Stimulated activated naive CD4-positive, alpha-beta T cell treated with Interleukin-2 at 50 U/mL for 16 hours (primary cell): ENCODE data around the gene VAPA.

Experiments used
- DNase-seq: peaks from one replicate; lab custom pipeline; 2025; lab: John Stamatoyannopoulos, UW

The VAPA gene

DNA sequence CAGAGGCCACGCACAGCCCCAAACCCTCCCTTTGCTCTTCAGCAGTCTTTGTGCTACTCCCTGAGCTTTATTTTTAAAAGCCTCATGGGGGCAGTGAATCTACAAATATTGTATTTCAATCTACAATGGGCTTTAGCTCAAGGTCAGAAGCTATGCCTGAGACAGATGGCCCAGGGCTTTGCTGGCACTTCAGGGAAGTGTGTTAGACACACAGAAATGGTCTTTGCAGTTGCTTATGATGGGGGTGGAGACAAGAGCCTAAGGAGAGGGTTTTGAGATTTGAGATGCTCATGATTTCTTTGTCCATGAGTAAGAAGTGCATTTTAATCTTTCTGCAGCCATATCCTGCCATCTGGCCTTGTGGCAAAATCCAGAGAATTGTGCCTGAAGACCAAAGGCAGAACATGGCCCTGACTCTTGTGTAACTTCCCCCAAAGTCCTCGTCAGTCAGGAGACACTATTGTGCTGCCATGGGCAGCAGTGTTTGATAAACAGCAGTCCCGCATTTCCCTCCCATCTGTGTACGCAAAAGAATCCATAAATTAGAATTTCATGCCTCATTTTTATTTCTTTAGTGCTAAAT is 92.6 kb downstream of the VAPA start:
- DNase-seq = no peak

DNA sequence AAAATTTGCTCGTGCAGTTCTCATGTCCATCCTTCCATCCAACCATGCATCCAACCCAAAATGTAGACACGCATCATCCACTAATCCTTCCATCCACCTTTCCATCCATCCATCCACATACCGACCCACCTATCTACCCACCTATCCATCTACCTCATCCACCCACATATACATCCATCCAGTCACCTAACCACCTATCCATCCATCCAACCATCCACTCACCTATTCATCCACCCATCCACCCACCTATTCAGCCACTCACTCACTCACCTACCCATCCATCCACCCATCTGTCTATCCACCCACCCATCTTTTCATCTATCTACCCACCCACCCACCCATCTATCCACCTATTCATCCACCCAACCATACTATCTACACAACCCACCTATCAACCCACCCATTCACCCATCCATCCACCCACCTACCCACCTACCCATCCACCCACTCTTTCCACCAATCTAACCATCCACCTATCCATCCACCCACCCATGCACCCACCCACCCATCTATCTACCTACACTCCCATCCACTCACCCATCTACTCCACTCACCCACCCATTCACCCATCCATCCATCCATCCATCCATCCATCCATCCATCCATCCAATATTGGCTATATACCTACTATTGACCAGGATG is 94.3 kb downstream of the VAPA start:
- DNase-seq = no peak
